Medulla oblongata (tissue), 1 donor: ENCODE measurements around the gene NKX2-1.
A peak's percentile ranks its signal among the peaks of the same experiment; 100 is the strongest.
"Not testable (repeated sequence)": the region's sequence is repeated elsewhere in the genome, so short reads cannot be mapped to it uniquely, and the experiment has no call there.

Experiments used
- DNase-seq: peaks from one replicate; pipeline ENCODE4 v3.0.0-alpha.2; 2015; ENCODE audit errors: extremely low spot score

NKX2-1 gene

DNA sequence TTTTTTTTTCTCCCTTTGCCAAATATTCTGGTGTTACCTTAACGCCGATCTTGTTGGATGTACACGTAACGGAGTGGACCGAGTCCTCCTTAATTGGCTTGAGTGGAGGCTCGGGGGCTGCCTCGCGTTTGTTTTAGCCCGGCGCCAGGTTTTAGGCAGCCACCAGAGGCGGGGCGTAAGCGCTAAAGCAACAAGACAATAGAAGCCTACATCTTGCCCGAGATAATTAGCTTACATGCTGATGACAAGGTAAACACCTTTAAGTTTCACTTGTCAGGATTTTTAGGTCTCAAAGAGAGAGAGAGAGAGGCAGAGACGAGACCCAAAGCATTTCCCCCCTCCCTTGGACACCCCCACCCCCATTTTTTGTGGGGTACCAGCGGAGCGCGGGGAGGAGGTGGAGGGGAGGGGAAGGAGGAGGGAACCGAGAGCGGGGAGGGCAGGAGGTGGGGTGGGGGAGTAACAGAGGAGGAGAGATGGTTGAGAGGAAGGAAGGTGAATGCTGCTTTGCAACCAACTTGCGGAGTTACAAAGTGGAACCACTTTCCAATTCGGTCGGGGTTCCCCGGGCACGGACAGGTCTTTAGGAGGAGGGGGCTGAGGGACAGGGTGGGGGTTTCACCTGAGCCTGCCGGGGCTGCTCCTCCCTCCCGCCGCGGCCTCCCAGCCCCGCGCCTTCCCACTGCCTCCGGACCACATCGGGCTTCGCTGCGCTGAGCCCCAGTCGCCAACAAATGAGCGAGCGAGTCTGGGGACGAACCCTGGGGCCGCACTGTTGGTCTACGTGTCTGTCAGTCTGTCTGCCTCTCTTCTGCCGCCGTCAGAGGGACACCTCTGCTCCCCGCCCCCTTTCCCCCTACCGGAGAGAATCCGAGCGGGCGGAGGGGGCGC, at the start of gene NKX2-1:
NKX2-1 (minus strand) TSS at position 802 of the 891 bp plus-strand sequence; CDS start at position 699, 103 bp downstream.
- DNase-seq: no peak

DNA sequence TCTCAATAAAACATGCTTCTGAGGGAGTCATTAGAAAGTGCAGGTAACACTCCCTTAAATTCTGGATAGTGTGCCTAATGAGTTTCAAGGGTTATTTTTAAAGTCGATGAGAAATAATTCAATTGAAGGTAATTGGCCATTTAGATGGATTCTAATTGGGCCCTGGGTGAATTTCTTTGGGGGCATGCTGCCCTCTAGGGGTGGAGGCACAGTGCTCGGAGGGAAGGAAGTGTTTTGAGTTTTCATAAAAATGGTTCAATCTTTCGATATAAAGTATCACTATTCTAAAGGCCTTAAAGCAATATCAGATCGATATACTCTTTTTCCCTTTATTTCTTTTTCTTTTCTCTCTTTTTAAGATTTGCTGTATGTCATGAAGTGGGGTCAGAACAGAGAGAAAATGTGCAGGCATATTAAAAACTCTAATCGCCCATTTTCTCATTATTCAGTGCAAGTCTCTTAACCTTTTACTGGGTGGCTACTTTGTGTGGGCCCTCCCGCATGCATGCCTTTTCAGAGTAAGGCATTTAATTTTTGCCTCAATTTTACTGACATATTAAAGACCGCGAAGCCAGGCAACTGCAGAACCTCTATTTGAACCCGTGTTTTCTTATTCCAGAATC, 36.9 kb upstream of the NKX2-1 start:
- peak; percentile 69 for DNase-seq

DNA sequence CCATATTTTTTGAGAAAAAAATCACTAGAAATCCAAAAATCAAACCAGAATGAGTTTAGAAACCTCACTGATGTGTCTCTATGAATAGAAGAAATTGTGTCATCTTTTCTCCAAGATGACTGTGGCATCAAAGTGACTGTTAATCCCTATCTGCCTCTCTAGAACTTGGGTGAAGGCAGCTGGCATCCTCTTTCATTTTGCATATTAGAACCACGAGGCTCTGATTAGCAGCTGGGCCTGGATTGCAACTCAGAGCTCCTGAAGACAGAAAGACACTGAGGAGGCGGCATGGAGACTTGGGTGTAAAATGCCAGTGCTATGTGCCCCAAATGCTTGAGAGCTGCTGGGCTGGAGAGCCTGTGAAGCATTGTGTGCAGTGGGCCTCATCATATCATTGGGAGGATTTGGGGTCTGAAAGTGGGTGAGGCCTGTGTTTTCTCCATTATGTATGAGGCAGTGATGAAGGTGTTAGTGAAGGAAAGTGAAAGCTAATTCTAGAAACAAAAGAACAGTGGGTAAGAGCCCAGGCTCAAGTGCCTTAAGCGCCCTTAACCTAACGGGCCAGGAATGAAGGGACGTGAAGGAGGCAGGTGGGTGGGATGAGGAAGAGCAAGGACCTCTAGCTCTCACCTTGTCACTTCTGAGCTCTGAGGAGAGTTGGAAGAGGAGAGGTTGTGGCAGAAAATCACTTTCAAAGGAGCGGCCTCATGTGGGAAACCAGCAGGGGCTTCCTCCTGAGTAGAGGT, 36.1 kb upstream of the NKX2-1 start:
- no peak for DNase-seq

DNA sequence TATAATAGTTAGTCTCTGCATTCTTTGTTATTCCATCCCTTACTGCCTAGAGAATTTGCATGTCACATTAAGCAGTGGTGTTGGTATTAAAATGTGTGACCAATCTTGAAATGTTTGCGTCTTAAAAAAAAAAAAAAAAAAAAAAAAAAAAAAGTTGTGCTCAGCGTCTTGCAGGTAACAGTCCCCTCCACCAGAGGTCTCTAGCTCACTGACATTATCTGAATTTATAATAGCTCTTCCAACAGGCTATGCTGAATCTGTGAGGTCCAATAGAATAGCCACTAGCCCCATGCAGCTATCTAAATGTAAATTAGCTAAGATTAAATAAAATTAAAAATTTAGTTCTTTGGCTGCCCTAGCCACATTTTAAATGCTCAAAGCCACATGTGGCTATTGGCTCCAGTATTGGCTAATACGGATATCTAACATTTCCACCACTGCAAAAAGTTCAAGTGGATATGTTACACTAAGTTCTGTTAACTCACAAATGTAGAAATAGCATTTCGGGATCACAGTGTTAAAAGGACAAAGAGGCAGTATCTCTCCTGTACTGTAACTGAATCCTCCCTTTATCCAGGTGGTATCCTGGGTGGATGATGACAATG, 33.7 kb upstream of the NKX2-1 start:
- peak; percentile 68 for DNase-seq

DNA sequence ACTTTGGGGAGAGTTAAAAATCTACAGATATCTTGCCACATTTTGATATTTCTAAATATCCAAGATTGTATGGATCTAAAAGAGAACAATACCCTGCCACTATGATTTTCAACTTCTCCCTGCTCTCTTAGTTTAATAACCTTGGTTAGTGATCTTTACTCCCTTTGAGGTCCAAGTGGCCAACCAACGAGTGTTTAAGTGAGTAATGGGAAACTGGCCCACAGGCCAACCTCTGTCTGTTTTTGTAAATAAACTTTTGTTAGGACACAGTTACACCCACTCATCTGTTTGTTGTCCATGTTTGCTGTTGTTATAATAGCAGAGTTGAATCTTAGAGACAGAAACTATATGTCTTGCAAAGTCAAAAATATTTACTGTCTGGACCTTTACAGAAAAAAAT, 30.9 kb upstream of the NKX2-1 start:
- no peak for DNase-seq

DNA sequence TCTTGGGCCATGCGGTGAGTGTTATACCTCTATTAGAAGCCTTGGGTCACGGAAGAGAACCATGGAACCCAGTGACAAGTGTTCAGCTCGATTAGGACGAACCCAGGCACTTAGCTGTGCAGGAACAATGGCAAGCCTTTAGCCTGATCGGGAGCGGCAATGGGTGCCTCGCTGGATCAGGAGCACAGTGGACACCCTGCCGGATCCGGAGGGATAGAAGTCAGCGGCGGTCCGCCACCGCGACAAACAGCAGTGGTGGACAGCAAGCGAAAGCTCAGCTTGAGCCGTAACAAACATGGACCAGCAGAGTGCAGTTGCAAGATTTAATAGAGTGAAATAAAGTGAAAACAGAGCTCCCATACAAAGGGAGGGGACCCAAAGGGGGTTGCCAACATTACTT, 24.2 kb upstream of the NKX2-1 start:
- not testable (repeated sequence) for DNase-seq

DNA sequence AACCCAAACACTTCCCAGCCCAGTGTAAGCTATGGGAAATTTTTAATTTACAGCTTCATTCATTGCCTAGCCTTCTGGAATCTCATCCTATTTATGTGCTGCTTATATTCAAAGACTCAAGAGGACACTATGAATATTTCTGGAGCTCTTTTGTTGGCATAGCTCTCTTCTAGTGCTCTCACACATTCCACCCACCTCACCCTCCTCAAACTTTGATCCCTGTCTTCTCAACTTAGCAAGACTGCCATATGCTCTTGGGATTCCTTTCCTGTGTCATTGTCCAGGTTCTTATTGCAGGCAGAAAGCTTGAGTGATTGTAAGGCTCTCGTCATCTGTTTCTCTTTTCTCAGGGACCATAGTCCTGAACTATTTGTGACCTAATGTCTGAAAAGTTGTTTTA, 18.0 kb upstream of the NKX2-1 start:
- DNase-seq: no peak

DNA sequence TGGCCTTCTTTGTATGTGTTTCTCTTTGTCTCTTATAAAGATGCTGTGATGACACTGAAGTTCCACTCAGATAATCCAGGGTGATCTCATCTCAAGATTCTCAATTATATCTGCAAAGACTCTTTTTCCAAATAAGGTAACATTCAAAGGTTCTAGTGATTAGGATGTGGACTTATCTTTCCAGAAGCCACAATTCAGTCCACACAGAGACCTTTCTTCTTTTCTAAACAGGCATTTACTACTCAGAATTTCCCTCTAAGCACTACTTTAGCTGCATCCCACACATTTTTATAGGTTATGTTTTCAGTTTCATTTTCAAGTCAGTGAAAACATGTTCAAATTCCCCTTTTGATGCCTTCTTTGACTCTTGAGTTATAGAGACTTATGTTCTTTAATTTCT, 9.0 kb upstream of the NKX2-1 start:
- DNase-seq: no peak

DNA sequence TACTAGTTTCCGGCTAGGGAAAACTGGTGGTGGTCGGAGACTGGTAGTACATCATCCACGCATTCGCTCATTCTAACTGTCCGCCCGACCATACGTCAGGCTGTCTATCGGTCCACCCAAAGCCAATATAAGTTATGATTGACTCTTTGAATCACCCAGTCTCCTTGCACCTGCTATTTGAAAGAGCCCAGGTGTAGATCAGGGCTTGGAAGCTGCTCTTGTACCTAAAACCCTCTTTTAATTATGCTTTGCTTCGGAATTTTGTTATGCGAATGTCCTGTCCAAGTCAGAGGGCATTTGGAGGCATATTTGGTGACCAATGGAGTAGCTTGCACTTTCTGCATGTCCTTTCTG, 5.7 kb upstream of the NKX2-1 start:
- no peak for DNase-seq

DNA sequence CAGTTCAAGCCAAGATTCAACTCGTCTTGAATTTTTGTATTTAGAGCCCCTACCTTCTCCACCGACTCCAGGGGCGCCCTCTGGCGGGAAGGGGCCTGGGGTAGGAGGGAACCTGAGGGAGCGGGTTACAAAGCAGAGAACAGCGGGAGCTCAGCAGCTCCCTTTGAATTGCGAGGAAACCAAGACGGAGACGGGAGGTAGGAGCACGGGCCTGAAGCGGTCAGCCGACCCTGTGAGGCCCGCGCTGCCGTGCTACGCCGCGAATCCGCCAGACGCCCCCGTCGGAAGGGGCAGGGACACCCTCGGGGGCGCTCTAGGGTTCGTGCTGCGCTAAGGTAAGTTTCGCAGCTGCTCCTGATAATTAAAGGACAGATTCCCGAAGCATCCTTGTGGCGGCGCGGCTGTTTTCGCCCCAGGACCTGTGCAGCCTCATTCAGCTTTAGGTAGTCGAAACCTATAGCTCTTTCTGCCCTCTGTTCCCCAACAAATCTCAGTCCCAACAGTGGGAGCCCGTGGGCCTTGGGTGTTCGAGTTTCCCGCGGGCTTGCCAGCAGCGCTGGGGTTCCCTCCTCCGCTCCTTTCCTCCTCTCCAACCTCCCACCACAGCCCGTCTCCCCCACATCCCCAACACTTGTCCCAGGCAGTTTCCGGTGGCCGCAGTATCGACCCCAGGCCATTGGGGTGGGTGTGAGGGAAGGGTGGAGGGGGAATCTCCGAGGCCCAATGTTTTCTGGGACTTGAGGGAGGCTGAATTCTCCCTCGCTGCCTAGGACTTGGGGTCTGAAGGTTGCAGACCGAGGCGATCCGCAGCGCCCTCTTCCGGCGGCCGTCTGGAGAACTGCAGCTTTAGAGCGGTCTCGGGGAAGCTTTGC, 5.1 kb upstream of the NKX2-1 start:
- peak; percentile 14 for DNase-seq

DNA sequence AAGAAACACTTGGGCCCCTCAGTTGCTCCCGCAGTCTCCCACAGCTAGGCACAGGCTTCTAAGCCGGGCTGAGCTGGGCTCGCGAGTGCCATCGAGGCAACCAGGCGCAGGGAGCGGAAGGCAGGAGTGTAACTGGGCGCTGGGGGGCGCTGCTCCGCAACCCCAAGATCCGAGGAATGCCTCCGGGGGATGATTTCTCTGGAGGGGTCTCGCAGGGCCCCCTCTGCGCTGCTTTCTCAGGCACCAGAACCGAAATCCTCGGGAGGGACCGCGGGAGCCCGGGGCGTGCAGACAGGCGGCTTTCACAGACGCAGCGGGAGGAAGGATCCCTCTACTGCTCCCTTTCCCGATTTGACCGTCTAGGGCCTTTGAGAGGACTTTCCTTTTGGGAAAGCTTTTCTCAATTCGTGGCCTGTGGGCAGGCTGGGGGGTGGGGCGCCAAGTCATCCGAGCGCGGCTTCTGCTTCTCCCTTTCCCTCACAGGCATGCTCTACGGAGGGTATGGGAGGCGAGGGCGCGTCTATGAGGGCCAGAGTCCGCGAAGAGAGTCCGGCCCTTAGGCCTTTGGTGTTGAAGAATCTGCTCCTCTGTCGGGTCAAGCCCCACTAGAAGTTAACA, 4.3 kb upstream of the NKX2-1 start:
- DNase-seq: no peak

DNA sequence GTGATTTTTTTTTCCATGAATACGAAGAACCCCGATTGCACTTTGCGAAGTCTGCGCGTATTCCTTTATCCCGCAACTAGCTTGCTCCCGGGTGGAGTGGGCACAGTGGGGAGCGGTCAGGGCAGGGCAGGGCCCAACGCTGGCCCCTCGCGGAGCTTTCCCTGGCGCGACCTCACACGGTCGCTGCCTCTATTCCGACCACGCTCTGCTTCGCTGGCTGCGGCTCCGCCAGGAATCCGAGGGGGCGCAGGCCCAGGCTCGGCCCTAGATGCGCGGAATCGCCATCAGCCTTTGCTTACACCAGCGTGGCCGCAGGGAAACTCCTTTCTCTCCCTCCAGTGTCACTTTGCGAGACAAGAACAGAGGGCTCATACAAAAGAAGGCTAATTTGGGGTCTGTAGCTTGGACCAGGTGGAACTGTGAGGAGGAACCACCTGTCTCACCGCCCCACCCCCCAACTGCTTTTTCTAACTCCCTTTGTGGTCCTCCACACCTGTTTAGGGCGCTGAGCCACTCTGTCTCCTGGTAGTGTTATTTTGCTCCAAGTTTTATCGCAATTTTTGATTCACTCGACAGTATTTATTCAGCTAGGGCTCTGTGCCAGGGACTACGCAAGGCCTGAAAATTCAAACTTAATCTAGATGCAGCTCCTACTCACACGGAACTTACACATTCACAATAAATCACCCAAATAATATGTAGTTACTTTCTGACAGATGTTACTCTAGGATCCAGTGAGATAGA, 3.1 kb upstream of the NKX2-1 start:
- DNase-seq: no peak

DNA sequence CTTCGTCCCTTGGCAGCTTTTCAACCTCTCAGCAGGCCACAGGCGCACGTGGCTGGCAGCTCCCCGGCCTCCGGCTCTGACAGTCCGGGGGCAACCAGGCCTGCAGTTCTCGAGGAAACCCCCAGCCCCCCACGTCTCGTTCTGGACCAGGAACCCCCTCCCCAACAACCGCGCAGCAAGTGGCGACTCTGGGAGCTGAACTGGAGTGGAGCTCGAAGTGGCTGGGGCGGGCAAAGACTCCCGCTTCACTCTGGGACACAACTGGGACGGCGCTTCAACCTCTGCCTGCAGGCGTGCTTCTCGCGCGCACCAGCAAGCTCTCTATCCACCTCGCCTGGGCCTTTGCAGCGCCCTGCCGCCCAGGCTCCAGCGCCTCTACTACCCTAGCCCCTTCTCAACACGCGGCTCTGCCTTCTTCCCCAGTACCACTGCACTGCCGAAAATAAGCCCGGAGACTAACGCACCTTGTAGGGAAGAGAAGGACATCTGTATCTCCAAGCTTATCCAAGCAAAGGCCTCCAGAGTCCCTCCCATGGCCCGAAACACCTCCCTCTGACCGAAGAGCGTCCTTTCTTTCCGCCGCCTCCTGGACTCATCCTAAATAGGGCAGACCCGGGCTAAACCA, 2.4 kb upstream of the NKX2-1 start:
- DNase-seq: no peak

DNA sequence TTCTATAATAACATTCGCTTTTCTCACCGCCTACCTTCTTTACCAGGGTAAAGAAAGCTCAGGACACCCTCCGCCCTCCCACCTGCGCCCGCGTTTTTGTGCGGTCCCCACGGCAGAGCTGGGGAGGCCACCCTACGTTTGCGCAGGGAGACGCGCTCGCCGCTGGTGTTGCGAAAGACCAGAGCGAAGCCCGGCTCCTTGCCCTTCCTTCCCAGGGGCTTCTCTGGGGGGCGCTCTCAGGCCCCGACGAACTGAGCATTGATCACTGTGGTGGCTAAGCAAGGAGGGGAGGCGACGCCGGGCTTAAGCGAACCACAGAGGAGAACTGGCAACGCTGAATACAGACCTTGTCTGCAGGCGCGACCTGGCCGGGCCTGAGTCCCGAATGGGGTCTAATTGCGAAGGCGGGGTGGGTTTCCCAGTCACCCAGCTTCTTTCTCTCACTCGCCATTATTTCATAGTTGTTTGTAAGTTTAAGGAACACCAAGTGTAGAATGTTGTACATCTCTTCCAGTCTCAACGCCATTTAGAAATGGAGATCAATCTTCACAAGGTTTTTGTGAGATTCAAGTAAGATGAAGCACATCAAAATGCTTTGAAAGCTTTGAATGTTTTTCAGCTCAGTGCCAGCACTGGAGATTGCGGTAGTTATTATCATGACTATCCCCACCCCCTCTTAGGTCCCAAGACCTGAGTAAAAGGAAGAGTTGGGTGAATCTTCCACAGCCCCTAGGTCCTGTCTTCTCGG, 1.7 kb upstream of the NKX2-1 start:
- DNase-seq: no peak

DNA sequence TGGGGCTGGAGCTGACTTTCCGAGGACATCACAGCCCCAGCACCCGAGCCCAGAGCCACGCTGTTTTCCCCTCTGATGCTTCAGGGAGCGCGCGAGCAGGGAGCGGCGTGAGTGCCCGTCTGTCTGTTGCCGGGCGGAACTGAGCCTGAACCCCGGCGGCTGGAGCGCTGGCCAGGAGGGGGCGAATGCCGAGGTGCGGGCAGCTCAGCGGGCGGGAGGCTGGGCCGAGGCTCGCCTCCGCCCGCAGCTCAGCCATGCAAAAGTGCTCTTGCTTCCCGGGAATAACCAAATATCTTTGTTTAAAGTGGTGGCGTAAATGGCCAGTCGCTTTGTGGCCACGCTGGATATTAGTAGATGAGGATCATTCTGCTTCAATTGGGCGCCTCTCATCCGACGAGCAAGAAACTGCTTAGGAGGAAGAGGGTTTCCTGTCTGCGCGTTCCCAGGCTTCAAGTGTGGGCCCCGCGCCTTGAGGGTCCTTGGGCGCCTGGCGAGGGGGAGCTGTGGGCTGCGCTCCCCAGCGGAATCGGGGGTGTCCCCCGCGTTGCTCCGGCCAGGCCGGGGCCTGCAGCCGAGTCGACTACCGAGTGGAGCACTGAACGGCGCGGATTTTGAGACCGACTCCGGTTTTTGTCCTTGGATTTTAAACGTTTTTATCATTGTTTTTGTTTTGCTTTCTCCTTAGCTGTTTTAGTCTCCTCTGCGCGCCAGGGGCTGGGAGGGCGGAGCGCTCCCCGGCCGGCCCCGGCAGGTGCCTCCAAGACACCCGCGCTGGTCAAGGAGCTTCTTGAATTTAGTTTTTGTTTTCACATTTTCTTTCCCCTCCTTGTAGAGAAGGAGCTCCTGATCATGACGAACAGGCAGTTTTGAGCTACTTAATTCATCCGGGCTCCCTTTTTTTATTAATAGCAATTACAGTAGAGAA, 831 bp upstream of the NKX2-1 start:
- DNase-seq: no peak

DNA sequence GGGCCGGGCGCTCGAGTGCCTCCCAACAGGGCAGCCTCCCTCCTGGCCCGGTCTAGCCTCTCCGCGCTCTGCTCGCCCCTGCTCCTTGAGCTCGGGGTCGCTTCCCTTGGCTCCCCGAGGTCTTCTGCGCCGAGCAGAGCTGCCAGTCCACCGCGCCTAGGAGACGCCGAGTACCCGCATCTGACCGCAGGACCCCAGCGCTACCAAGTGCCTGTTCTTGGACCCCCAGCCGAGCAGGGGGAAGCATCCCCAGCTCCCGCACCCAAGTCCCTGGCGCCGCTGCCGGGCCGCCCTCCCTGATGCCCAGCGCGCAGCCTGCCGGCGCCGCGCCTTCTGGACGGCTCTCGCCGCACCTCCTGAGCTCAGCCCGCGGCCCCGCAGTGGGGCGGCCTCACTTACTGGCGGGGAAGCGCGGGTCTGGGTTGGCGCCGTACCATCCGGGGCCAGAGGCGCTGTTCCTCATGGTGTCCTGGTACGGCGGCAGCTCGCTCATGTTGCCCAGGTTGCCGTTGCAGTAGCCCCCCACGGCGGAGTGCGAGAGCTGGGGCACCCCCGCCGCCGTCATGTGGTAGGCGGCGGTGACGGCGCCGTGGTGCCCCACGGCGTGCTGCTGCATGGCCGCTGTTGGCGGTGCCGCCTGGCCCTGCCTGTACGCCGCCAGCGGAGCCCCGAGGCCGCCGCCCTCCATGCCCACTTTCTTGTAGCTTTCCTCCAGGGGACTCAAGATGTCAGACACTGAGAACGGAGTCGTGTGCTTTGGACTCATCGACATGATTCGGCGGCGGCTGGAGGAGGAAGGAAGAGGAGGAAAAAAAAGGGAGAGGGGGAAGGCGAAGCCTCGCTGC, 1.2 kb downstream of the NKX2-1 start:
- DNase-seq: no peak

DNA sequence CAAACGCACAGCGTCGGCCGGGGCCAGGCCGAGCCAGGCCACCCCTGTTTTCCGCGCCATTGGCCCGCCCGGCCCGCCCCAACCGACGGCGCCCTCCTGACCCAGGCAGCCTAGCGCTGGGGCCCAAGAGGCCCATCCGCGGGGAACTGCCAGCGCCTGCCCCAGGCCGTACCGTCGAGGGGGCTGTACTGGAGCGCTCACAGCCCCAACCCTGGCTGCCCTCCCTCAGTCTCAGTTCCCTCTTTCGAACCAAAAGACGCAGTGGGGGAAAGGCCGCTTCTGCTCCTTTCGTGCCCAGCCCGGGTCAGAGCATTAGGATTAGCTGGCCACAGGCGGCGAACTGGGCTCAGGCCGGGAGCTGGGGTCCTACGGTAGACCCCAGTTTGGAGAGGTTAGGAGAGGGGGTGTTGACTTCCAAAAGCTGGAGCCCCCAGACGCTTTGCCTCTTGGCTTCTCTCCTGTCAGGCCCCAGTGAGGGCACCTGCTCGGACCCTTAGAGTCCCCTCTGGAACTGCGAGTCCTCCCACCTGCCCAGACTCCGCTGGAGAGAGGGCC, 1.9 kb downstream of the NKX2-1 start:
- no peak for DNase-seq
